K562 (cell line): ENCODE measurements around the gene COQ6. TPM values are rescaled to one million over a fixed set of nuclear protein-coding genes. Genes with fewer than 3 reads are reported as not detected.

Experiments used
- ATAC-seq: fragments of 200-7000 bp; cut with Tn5 transposase; 3 replicates; pipeline ENCODE4 v1.9.1; 2020; ENCODE audit warnings: moderate library complexity
- BruUV-seq: library from RNA; stranded (reverse); fragments of 400-500 nt; replicated peaks from 2 replicates; lab custom pipeline; 2021; lab: Mats Ljungman, UMichigan
- CTCF ChIA-PET: fragments of 300-600 bp; formaldehyde crosslinking; extraction: SDS; loops from one replicate; lab custom pipeline; 2021; ENCODE audit warnings: low intra/inter-chr PET ratio; lab: Yijun Ruan, JAX
- POLR2A ChIA-PET: fragments of 300-600, 350-650 bp; sonication (Branson Sonifier 250); formaldehyde crosslinking; extraction: SDS; loops from one replicate; lab custom pipeline; 2021; ENCODE audit warnings: antibody characterized with exemption, inconsistent platforms; lab: Yijun Ruan, JAX
- DNase-seq, 4 experiments: peaks; one replicate each; pipeline versions ENCODE4 v3.0.0 to v3.0.0-alpha.2; 2011 to 2018; ENCODE audit warnings: low spot score in 3 of 4, mixed read lengths in 3 of 4; ENCODE audit errors: extremely low read depth in 1 of 4
- FAIRE-seq: peaks from 2 replicates; lab custom pipeline; 2011; peaks lifted over from hg19 to GRCh38; lab: Jason Lieb, UNC
- H2AFZ ChIP-seq: 2 replicates; pipeline ENCODE4 v1.6.0; 2011; ENCODE audit warnings: low read depth, low read length, control low read depth, inconsistent platforms
- H3K27ac ChIP-seq: fragments of 200-600 bp; 3 replicates; pipeline ENCODE4 v1.8.0; 2011; ENCODE audit warnings: low read depth, mild to moderate bottlenecking, control low read depth, inconsistent platforms, low read length, moderate library complexity, mixed read lengths; ENCODE audit errors: extremely low read depth
- H3K27me3 ChIP-seq, 2 experiments: fragments of 300-600 bp in 1 of 2; 2 replicates in 1 of 2; 3 replicates in 1 of 2; pipeline versions ENCODE4 v1.6.0 to v1.8.0; 2011; ENCODE audit warnings: inconsistent platforms in 2 of 2, low read length in 2 of 2, mild to moderate bottlenecking in 1 of 2, mixed read lengths in 1 of 2, moderate library complexity in 1 of 2; ENCODE audit not compliant: control insufficient read depth in 2 of 2, insufficient read depth in 2 of 2
- H3K36me3 ChIP-seq: fragments of 300-600 bp; 3 replicates; pipeline ENCODE4 v1.8.0; 2011; ENCODE audit warnings: mild to moderate bottlenecking, low read length, inconsistent platforms; ENCODE audit not compliant: control insufficient read depth, insufficient read depth
- H3K4me1 ChIP-seq, 2 experiments: fragments of 200-600 bp in 1 of 2; replicated peaks in 1 of 2; 2 replicates in 1 of 2; 3 replicates in 1 of 2; pipeline versions ENCODE4 v1.5.1 to v1.8.0; 2011; ENCODE audit warnings: inconsistent platforms in 2 of 2, low read length in 2 of 2, mild to moderate bottlenecking in 1 of 2, mixed read lengths in 1 of 2, moderate library complexity in 1 of 2; ENCODE audit not compliant: control insufficient read depth in 2 of 2, insufficient read depth in 2 of 2
- H3K4me2 ChIP-seq: 2 replicates; pipeline ENCODE4 v1.6.1; 2011; ENCODE audit warnings: low read length, control low read depth, inconsistent platforms, mixed read lengths; ENCODE audit not compliant: insufficient read depth
- H3K4me3 ChIP-seq: fragments of 200-600 bp; sonication (generic), shearing (Covaris generic); 2 replicates; pipeline ENCODE4 v1.5.1; 2016; ENCODE audit warnings: control low read depth, inconsistent platforms
- H3K79me2 ChIP-seq: fragments of 200-600 bp; 3 replicates; pipeline ENCODE4 v1.8.0; 2011; ENCODE audit warnings: low read length, inconsistent platforms; ENCODE audit not compliant: control insufficient read depth, insufficient read depth
- H3K9ac ChIP-seq, 2 experiments: 2 replicates each; pipeline versions ENCODE4 v1.6.0 to v1.6.1; 2011; ENCODE audit warnings: low read depth in 2 of 2, low read length in 2 of 2, control low read depth in 1 of 2, inconsistent platforms in 1 of 2, mild to moderate bottlenecking in 1 of 2, mixed read lengths in 1 of 2; ENCODE audit not compliant: insufficient read depth in 1 of 2
- H3K9me1 ChIP-seq: one replicate; pipeline ENCODE4 v1.6.0; 2011; ENCODE audit warnings: inconsistent platforms, mild to moderate bottlenecking, low read length, moderate library complexity; ENCODE audit not compliant: control insufficient read depth, insufficient read depth
- H3K9me3 ChIP-seq: replicated peaks from 2 replicates; pipeline ENCODE4 v1.5.1; 2011; ENCODE audit warnings: low read depth, low read length, inconsistent platforms; ENCODE audit not compliant: control insufficient read depth, insufficient read depth
- H4K20me1 ChIP-seq: replicated peaks from 2 replicates; pipeline ENCODE4 v1.6.1; 2011; ENCODE audit warnings: low read length, inconsistent platforms, mixed read lengths; ENCODE audit not compliant: control insufficient read depth, insufficient read depth
- CTCF ChIP-seq, 3 experiments: IDR thresholded peaks in 2 of 3; conservative IDR thresholded peaks in 1 of 3; 2 replicates each; pipeline ENCODE4 v1.5.1; 2011 to 2012; ENCODE audit warnings: low read length in 3 of 3, mild to moderate bottlenecking in 3 of 3, control low read depth in 2 of 3, improper control_type of control experiment in 1 of 3, inconsistent platforms in 1 of 3, low read depth in 1 of 3, mixed read lengths in 1 of 3, moderate library complexity in 1 of 3; ENCODE audit not compliant: insufficient read depth in 2 of 3
- MBD1 ChIP-seq: fragments of 250-450 bp; sonication (Bioruptor Pico); IDR thresholded peaks from 2 replicates; pipeline ENCODE4 v1.8.0; 2022; ENCODE audit warnings: inconsistent platforms
- NUFIP1 ChIP-seq: fragments of 450-650 bp; IDR thresholded peaks from 2 replicates; pipeline ENCODE4 v1.6.1; 2018; ENCODE audit not compliant: partially characterized antibody
- WGBS: fragments of 100-300 bp; shearing (Covaris generic); methylation state at CpG from one replicate; pipeline ENCODE4 v1.1.6; 2016; ENCODE audit warnings: low coverage, mixed read lengths; ENCODE audit not compliant: insufficient coverage; ENCODE audit errors: missing lambda C conversion rate; 5-methylcytosine and 5-hydroxymethylcytosine counted together
- in situ Hi-C: fragments of 300-500 bp; cut with MboI; formaldehyde crosslinking; loops from 4 replicates; pipeline ENCODE4 v1.15.0; 2018; ENCODE audit warnings: inconsistent platforms, mixed read lengths
- intact Hi-C: fragments of 100-400 bp; cut with micrococcal nuclease; formaldehyde crosslinking; loops from 2 replicates; pipeline ENCODE4 v1.14.2; 2022
- polyA plus RNA-seq, 8 experiments: library from polyadenylated mRNA; depleted of rRNA in 4 of 8; stranded (reverse) in 5 of 8; unstranded in 3 of 8; fragments of >200 nt; fragmentation: Nextera tagmentation in 2 of 8; fragmentation: Illumina TruSeq in 1 of 8; extraction: Ambion mirVana in 2 of 8; extraction: Trizol in 1 of 8; gene quantifications; 2 replicates each; pipeline versions ENCODE4 v1.2.1 to v1.2.3, GENCODE V29; 2011 to 2014; ENCODE audit warnings: inconsistent platforms in 1 of 8, missing spikeins in 1 of 8
- total RNA-seq, 7 experiments: library from RNA; depleted of rRNA in 6 of 7; stranded (reverse); fragments of >200 nt in 6 of 7; fragmentation: Illumina TruSeq in 2 of 7; extraction: Trizol in 2 of 7; gene quantifications; 2 replicates each; pipeline versions ENCODE4 v1.2.1 to v1.2.3, GENCODE V29; 2011 to 2021; ENCODE audit warnings: low replicate concordance in 1 of 7

The COQ6 gene
- total and polyA plus RNA-seq, 9 of the 15 experiments (the other 6 are each of a cell fraction or from before 2014, with no cell fraction given), result 4.3 to 29.0 (median 11.7) TPM

GRCh38 chr14:73935666-73936065, 14.4 kb upstream of the COQ6 start:
- intact Hi-C loops, result no loop called here
- in situ Hi-C loops, result no loop called here
- peak; percentile 32 for FAIRE-seq

More at GRCh38 chr14:73935666-73936065, 14.4 kb upstream of the COQ6 start:
- no peak overlapping the region for H3K9ac ChIP-seq
- WGBS, result 33% methylated on average over 2 of the region's 2 CpGs
- no peak overlapping the region for H3K4me2 ChIP-seq
- H4K20me1 ChIP-seq, result no peaks in the 10 kb centered on the region
- H2AFZ ChIP-seq, result no peak overlapping the region
- DNase-seq (peak in 3 of 4 experiments; percentile 25 to 27 (median 26)), ATAC-seq (peak; percentile 42; the same call in 1 of the 3 replicates)
- no peaks in the 10 kb centered on the region for H3K27me3 ChIP-seq
- H3K9me3 ChIP-seq, result no peaks in the 10 kb centered on the region
- POLR2A ChIA-PET, result interaction anchor here (0.5 to 1.0 kb wide), 4 partner anchors 14 to 61 kb away, joined by 3 to 6 read pairs (median 4); partner anchors contain the start of genes COQ6 and FAM161B
- no TSS peak for BruUV-seq
- no peak overlapping the region for H3K4me3 ChIP-seq
- no peak overlapping the region for H3K27ac ChIP-seq
- CTCF ChIA-PET, result no interaction called here
- no peaks in the 10 kb centered on the region for H3K4me1 ChIP-seq
- H3K79me2 ChIP-seq, result no peaks in the 10 kb centered on the region
- H3K36me3 ChIP-seq, result peaks cover 35% of the 10 kb centered on the region
- TF ChIP-seq MBD1 (CRISPR knock-in tag) (no peak), NUFIP1 (no peak), CTCF (IDR thresholded peaks at IDR 0.05 in 2 of 3, conservative IDR thresholded peaks at IDR 0.05 in 1 of 3; ENCODE audit: insufficient read depth in 2 of 3, low read depth in 1 of 3, low read length in 3 of 3) (peak in 1 of 3 experiments; percentile 19; a peak in 2 of 6 replicates)
- TF ChIP-seq, all 486 proteins: peak for 1
- H3K9me1 ChIP-seq, result no peaks in the 10 kb centered on the region
